GM12872 (cell line): ENCODE results near the gene RIPOR3.

ENCODE experiments used
- CTCF ChIP-seq: IDR thresholded peaks from 3 replicates; pipeline ENCODE4 v1.5.1; 2011; ENCODE audit warnings: low read depth, mild to moderate bottlenecking, low read length, moderate library complexity; ENCODE audit not compliant: insufficient read depth

The RIPOR3 gene

GRCh38 chr20:50569864-50570836 is 121.2 kb downstream of the RIPOR3 start:
- peak; percentile 74 for TF ChIP-seq CTCF

- TF ChIP-seq CTCF = no peak
Observed at GRCh38 chr20:50568549-50568942, 122.8 kb downstream of the RIPOR3 start.

GRCh38 chr20:50567860-50568548 is 123.3 kb downstream of the RIPOR3 start:
- no peak for TF ChIP-seq CTCF

- TF ChIP-seq CTCF = no peak
Observed at GRCh38 chr20:50565871-50566270, 125.5 kb downstream of the RIPOR3 start.

- no peak for TF ChIP-seq CTCF
Observed at GRCh38 chr20:50565383-50565782, 126.0 kb downstream of the RIPOR3 start.

- TF ChIP-seq CTCF = no peak
Observed at GRCh38 chr20:50563133-50563944, 128.0 kb downstream of the RIPOR3 start.

- no peak for TF ChIP-seq CTCF
Observed at GRCh38 chr20:50562262-50562701, 129.1 kb downstream of the RIPOR3 start.
